ENCODE results near the gene SCUBE3.

- no peak for TF ChIP-seq POLR2AphosphoS5 (IDR thresholded peaks at IDR 0.05; ENCODE audit: borderline replicate concordance, low read depth, low read length)
- TF ChIP-seq EZH2 (IDR thresholded peaks at IDR 0.05): no peak
Observed at GRCh38 chr6:35177596-35177995, 36.2 kb upstream of the SCUBE3 start.

All from SK-N-MC (cell line).